BE2C (cell line): Measurements from ENCODE around the gene OR52E6.
A peak's percentile ranks its signal among the peaks of the same experiment; 100 is the strongest.

ENCODE experiments used
- DNase-seq: peaks from one replicate; pipeline ENCODE4 v3.0.0-alpha.2; 2020
- H3K27me3 ChIP-seq: fragments of 250-450 bp; sonication (Bioruptor Pico); 2 replicates; pipeline ENCODE4 v1.5.1; 2020; ENCODE audit warnings: mild to moderate bottlenecking
- H3K36me3 ChIP-seq: fragments of 250-450 bp; sonication (Bioruptor Pico); 2 replicates; pipeline ENCODE4 v1.5.1; 2020; ENCODE audit warnings: mild to moderate bottlenecking
- H3K4me1 ChIP-seq: fragments of 250-450 bp; sonication (Bioruptor Pico); 2 replicates; pipeline ENCODE4 v1.5.1; 2020
- H3K4me3 ChIP-seq: 2 replicates; pipeline ENCODE4 v1.5.1; 2011; ENCODE audit warnings: low read depth, low read length
- H3K9me3 ChIP-seq: fragments of 250-450 bp; sonication (Bioruptor Pico); 2 replicates; pipeline ENCODE4 v1.5.1; 2020
- TF ChIP-seq, protein P1 (sequence below): IDR thresholded peaks from 2 replicates; pipeline ENCODE4 v1.5.1; 2012; ENCODE audit warnings: mild to moderate bottlenecking, low read depth, low read length

OR52E6 gene

DNA sequence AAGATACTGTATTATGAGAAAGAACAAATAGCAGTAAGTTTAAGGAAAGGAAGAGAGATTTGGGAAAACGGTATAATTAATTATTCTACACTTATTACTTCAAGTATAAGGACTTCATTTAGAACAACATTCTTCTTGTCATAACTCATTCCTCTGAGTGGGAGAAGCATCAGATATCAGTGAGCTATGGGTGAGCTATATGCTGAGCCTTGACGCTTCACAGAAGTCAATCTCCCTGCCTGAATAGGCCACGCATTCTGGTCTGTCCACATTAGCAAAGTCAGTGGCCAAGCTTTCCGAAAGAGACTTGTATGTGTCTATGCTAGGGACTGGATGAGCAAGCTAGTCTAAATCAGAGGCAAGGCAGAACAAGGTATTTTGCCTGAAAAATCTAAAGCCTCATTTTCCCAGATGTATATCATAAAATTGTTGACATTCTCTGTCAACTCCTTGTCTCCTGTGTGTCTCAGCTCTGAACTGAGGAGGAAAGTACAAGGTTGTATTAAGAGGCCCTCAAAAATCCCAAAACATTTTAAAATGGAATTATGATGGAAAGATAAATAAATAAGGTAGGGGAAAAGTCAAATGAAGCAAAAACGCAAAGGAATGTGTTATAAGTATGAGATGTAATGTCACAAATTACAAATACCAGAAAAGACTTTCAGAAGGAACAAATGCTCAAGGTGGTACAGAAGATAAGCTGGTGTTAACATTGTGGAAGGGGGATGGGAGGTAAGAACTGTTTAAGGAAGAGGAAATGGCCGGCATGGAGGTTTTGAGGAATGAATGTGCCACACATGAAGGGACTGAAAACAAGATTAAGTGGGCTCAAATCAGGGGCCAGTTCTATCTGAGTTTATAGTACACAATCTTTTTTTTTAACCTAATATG is 31.5 kb downstream of the OR52E6 start:
- Histone ChIP-seq H3K9me3 (no peaks in the 10 kb centered on the region), H3K27me3 (no peaks in the 10 kb centered on the region), H3K4me3 (no peak overlapping the region), H3K36me3 (no peaks in the 10 kb centered on the region), H3K4me1 (no peaks in the 10 kb centered on the region)
- DNase-seq: no peak
- TF ChIP-seq, protein P1, sequence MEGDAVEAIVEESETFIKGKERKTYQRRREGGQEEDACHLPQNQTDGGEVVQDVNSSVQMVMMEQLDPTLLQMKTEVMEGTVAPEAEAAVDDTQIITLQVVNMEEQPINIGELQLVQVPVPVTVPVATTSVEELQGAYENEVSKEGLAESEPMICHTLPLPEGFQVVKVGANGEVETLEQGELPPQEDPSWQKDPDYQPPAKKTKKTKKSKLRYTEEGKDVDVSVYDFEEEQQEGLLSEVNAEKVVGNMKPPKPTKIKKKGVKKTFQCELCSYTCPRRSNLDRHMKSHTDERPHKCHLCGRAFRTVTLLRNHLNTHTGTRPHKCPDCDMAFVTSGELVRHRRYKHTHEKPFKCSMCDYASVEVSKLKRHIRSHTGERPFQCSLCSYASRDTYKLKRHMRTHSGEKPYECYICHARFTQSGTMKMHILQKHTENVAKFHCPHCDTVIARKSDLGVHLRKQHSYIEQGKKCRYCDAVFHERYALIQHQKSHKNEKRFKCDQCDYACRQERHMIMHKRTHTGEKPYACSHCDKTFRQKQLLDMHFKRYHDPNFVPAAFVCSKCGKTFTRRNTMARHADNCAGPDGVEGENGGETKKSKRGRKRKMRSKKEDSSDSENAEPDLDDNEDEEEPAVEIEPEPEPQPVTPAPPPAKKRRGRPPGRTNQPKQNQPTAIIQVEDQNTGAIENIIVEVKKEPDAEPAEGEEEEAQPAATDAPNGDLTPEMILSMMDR: no peak

DNA sequence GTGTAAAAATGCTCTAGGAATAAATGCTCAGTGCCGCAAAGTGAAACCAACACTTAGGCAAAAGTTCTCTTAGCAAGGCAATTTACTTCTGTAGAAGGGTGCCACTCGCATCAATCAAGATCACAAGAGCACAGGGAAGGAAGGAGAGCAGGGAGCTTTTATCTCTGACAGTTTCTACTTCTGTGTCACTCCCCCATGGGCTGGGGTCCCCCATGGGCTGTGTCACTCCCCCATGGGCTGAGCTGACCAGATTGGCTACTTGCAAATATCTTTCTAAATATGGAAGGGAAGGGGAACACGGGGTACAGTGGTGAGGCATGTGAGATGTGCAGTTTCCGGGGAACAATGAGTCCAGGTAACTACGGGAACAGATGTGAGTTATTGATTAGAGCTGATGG is 32.6 kb downstream of the OR52E6 start:
- no peaks in the 10 kb centered on the region for H3K4me1 ChIP-seq
- TF ChIP-seq, protein P1: no peak
- H3K4me3 ChIP-seq: no peak overlapping the region
- H3K27me3 ChIP-seq: no peaks in the 10 kb centered on the region
- H3K9me3 ChIP-seq: no peaks in the 10 kb centered on the region
- no peaks in the 10 kb centered on the region for H3K36me3 ChIP-seq
- DNase-seq: no peak

DNA sequence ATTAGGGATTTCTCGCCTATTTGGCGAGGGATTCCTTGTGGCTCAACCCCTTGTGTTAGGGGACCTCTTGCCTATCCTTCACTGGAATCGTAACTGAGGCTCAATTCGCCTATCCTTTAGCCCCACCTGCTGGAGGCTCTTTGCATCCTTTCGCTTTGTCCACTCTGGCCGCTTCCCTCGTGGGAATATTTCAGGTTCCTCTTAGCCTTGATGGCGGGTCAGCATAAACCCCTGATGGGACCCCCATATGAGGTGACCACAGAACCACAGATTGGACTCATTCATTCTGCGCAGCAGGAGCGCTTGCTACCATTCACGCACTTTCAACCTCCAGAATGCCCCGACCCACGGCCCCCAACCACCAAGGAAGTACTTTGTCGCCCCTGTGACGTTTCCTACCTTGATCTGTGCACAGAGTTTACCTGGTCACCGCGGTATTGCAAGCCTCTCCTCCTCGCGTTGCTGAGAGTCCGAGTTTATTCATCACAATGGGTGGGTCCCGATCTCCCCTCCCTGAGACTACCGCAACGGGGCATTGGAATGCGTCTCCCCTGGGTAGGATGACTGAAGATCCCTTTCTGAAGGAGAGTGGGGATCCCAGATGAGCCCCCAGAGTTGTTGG is 33.1 kb downstream of the OR52E6 start, which contains the start of gene OR52N2:
Gene OR52N2, plus strand, starts transcription at position 425 of the 622 bp plus-strand sequence. CDS start 11,412 bp downstream, outside the sequence.
- Histone ChIP-seq H3K4me1 (no peaks in the 10 kb centered on the region), H3K36me3 (no peaks in the 10 kb centered on the region), H3K9me3 (no peaks in the 10 kb centered on the region), H3K4me3 (peak within 1 kb of the TSS; percentile 33), H3K27me3 (no peaks in the 10 kb centered on the region)
- DNase-seq: peak; percentile 45
- TF ChIP-seq, protein P1: peak; percentile 66

DNA sequence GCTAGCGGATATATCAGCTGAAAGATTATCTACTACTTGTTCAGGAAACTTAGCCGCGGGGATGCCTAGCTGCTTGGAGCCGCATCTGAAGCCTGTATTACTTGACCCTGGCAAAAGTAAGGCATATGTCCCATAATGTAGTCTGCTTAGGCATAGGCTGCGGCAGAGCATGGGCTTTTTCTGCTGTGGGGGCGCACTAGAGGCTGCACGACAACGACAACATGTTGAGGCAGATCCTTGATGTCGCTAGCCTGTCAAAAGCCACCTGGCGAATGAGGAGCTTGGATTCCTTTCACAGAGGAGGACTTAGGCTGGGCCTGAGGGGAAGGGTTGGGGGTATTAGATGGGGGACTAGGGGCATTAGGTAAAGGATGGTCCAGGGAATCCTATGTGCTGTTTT is 34.1 kb downstream of the OR52E6 start:
- Histone ChIP-seq H3K27me3 (no peaks in the 10 kb centered on the region), H3K4me3 (no peak overlapping the region), H3K9me3 (no peaks in the 10 kb centered on the region), H3K36me3 (no peaks in the 10 kb centered on the region), H3K4me1 (no peaks in the 10 kb centered on the region)
- TF ChIP-seq, protein P1: no peak
- no peak for DNase-seq

DNA sequence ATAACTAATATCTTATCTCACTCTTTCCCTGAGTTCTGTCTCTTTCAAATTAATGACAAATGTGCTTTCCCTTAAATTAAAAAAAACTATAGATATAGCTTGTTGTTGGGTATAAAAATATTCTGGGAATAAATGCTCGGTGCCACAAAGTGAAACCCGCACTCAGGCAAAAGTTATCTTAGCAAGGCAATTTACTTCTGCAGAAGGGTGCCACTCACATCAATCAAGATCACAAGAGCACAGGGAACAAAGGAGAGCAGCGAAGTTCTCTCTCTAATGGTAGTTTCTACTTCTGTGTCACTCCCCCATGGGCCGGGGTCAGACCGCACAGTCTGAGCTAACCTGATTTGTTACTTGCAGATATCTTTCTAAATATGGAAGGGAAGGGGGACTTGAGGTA is 37.7 kb downstream of the OR52E6 start:
- DNase-seq: no peak
- H3K9me3 ChIP-seq: no peaks in the 10 kb centered on the region
- no peak overlapping the region for H3K4me3 ChIP-seq
- H3K4me1 ChIP-seq: no peaks in the 10 kb centered on the region
- no peaks in the 10 kb centered on the region for H3K27me3 ChIP-seq
- H3K36me3 ChIP-seq: no peaks in the 10 kb centered on the region
- TF ChIP-seq, protein P1: no peak

DNA sequence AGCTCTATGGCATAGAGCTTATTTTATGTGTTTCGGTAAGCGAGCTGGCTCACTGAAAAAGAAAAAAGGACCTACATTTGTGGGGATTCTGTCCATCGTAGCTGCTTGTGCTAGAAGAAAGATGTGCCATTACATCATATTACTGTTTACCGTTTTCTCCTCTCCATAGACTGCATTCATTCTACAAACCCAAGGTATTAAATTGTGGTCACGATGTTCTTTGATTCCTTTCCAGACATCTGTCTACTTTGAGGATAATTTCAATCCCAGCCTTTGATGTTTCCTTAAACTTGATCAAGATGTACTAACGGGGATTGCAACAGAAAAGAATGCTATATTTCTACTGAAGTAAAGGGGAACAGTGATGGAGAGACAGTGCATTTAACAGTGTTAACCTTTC is 45.2 kb downstream of the OR52E6 start:
- TF ChIP-seq, protein P1: no peak
- H3K36me3 ChIP-seq: no peaks in the 10 kb centered on the region

More for the DNA sequence above, 45.2 kb downstream of the OR52E6 start:
- Histone ChIP-seq H3K27me3 (no peaks in the 10 kb centered on the region), H3K4me1 (no peaks in the 10 kb centered on the region), H3K4me3 (no peak overlapping the region), H3K9me3 (no peaks in the 10 kb centered on the region)
- no peak for DNase-seq
